K562 (cell line): Measurements from ENCODE around the gene UQCRFS1. TPM values are rescaled to one million over a fixed set of nuclear protein-coding genes. Genes with fewer than 3 reads are reported as not detected.

Source experiments
- ATAC-seq: fragments of 200-7000 bp; cut with Tn5 transposase; 3 replicates; pipeline ENCODE4 v1.9.1; 2020; ENCODE audit warnings: moderate library complexity
- BruUV-seq: library from RNA; stranded (reverse); fragments of 400-500 nt; replicated peaks from 2 replicates; lab custom pipeline; 2021; lab: Mats Ljungman, UMichigan
- CTCF ChIA-PET: fragments of 300-600 bp; formaldehyde crosslinking; extraction: SDS; loops from one replicate; lab custom pipeline; 2021; ENCODE audit warnings: low intra/inter-chr PET ratio; lab: Yijun Ruan, JAX
- POLR2A ChIA-PET: fragments of 300-600, 350-650 bp; sonication (Branson Sonifier 250); formaldehyde crosslinking; extraction: SDS; loops from one replicate; lab custom pipeline; 2021; ENCODE audit warnings: antibody characterized with exemption, inconsistent platforms; lab: Yijun Ruan, JAX
- DNase-seq, 4 experiments: peaks; one replicate each; pipeline versions ENCODE4 v3.0.0 to v3.0.0-alpha.2; 2011 to 2018; ENCODE audit warnings: low spot score in 3 of 4, mixed read lengths in 3 of 4; ENCODE audit errors: extremely low read depth in 1 of 4
- FAIRE-seq: peaks from 2 replicates; lab custom pipeline; 2011; peaks lifted over from hg19 to GRCh38; lab: Jason Lieb, UNC
- H2AFZ ChIP-seq: 2 replicates; pipeline ENCODE4 v1.6.0; 2011; ENCODE audit warnings: low read depth, low read length, control low read depth, inconsistent platforms
- H3K27ac ChIP-seq: fragments of 200-600 bp; 3 replicates; pipeline ENCODE4 v1.8.0; 2011; ENCODE audit warnings: low read depth, mild to moderate bottlenecking, control low read depth, inconsistent platforms, low read length, moderate library complexity, mixed read lengths; ENCODE audit errors: extremely low read depth
- H3K27me3 ChIP-seq, 2 experiments: fragments of 300-600 bp in 1 of 2; 2 replicates in 1 of 2; 3 replicates in 1 of 2; pipeline versions ENCODE4 v1.6.0 to v1.8.0; 2011; ENCODE audit warnings: inconsistent platforms in 2 of 2, low read length in 2 of 2, mild to moderate bottlenecking in 1 of 2, mixed read lengths in 1 of 2, moderate library complexity in 1 of 2; ENCODE audit not compliant: control insufficient read depth in 2 of 2, insufficient read depth in 2 of 2
- H3K36me3 ChIP-seq: fragments of 300-600 bp; 3 replicates; pipeline ENCODE4 v1.8.0; 2011; ENCODE audit warnings: mild to moderate bottlenecking, low read length, inconsistent platforms; ENCODE audit not compliant: control insufficient read depth, insufficient read depth
- H3K4me1 ChIP-seq, 2 experiments: fragments of 200-600 bp in 1 of 2; replicated peaks in 1 of 2; 2 replicates in 1 of 2; 3 replicates in 1 of 2; pipeline versions ENCODE4 v1.5.1 to v1.8.0; 2011; ENCODE audit warnings: inconsistent platforms in 2 of 2, low read length in 2 of 2, mild to moderate bottlenecking in 1 of 2, mixed read lengths in 1 of 2, moderate library complexity in 1 of 2; ENCODE audit not compliant: control insufficient read depth in 2 of 2, insufficient read depth in 2 of 2
- H3K4me2 ChIP-seq: 2 replicates; pipeline ENCODE4 v1.6.1; 2011; ENCODE audit warnings: low read length, control low read depth, inconsistent platforms, mixed read lengths; ENCODE audit not compliant: insufficient read depth
- H3K4me3 ChIP-seq: fragments of 200-600 bp; sonication (generic), shearing (Covaris generic); 2 replicates; pipeline ENCODE4 v1.5.1; 2016; ENCODE audit warnings: control low read depth, inconsistent platforms
- H3K79me2 ChIP-seq: fragments of 200-600 bp; 3 replicates; pipeline ENCODE4 v1.8.0; 2011; ENCODE audit warnings: low read length, inconsistent platforms; ENCODE audit not compliant: control insufficient read depth, insufficient read depth
- H3K9ac ChIP-seq, 2 experiments: 2 replicates each; pipeline versions ENCODE4 v1.6.0 to v1.6.1; 2011; ENCODE audit warnings: low read depth in 2 of 2, low read length in 2 of 2, control low read depth in 1 of 2, inconsistent platforms in 1 of 2, mild to moderate bottlenecking in 1 of 2, mixed read lengths in 1 of 2; ENCODE audit not compliant: insufficient read depth in 1 of 2
- H3K9me1 ChIP-seq: one replicate; pipeline ENCODE4 v1.6.0; 2011; ENCODE audit warnings: inconsistent platforms, mild to moderate bottlenecking, low read length, moderate library complexity; ENCODE audit not compliant: control insufficient read depth, insufficient read depth
- H3K9me3 ChIP-seq: replicated peaks from 2 replicates; pipeline ENCODE4 v1.5.1; 2011; ENCODE audit warnings: low read depth, low read length, inconsistent platforms; ENCODE audit not compliant: control insufficient read depth, insufficient read depth
- H4K20me1 ChIP-seq: replicated peaks from 2 replicates; pipeline ENCODE4 v1.6.1; 2011; ENCODE audit warnings: low read length, inconsistent platforms, mixed read lengths; ENCODE audit not compliant: control insufficient read depth, insufficient read depth
- ARHGAP35 ChIP-seq: fragments of 450-650 bp; IDR thresholded peaks from 2 replicates; pipeline ENCODE4 v1.6.1; 2018; ENCODE audit not compliant: partially characterized antibody
- BDP1 ChIP-seq: IDR thresholded peaks from 3 replicates; pipeline ENCODE4 v1.6.1; 2011; ENCODE audit not compliant: insufficient read length, insufficient read depth
- ETV5 ChIP-seq: sonication (generic); formaldehyde crosslinking; IDR thresholded peaks from 2 replicates; pipeline ENCODE4 v1.4.0; 2020; ENCODE audit warnings: low read depth, mild to moderate bottlenecking, missing genetic modification reagents
- HMG20A ChIP-seq: fragments of 450-650 bp; formaldehyde crosslinking; conservative IDR thresholded peaks from 2 replicates; pipeline ENCODE4 v1.4.0; 2020; ENCODE audit warnings: mild to moderate bottlenecking, mixed read lengths
- HMGN3 ChIP-seq: IDR thresholded peaks from 2 replicates; pipeline ENCODE4 v1.6.1; 2011; ENCODE audit warnings: borderline replicate concordance, low read depth, mild to moderate bottlenecking, mixed read lengths, low read length; ENCODE audit not compliant: insufficient read length; ENCODE audit errors: extremely low read depth
- MYNN ChIP-seq, 2 experiments: sonication (generic); formaldehyde crosslinking in 1 of 2; IDR thresholded peaks; 2 replicates each; pipeline versions ENCODE4 v1.5.0 to v1.6.1; 2016 to 2020; ENCODE audit warnings: antibody characterized with exemption in 1 of 2, missing genetic modification reagents in 1 of 2
- SMARCE1 ChIP-seq: fragments of 450-650 bp; IDR thresholded peaks from 2 replicates; pipeline ENCODE4 v1.7.1; 2016; ENCODE audit warnings: mild to moderate bottlenecking
- ZC3H4 ChIP-seq: sonication (generic); formaldehyde crosslinking; IDR thresholded peaks from 2 replicates; pipeline ENCODE4 v1.9.0; 2021; ENCODE audit warnings: missing genetic modification reagents, borderline replicate concordance
- WGBS: fragments of 100-300 bp; shearing (Covaris generic); methylation state at CpG from one replicate; pipeline ENCODE4 v1.1.6; 2016; ENCODE audit warnings: low coverage, mixed read lengths; ENCODE audit not compliant: insufficient coverage; ENCODE audit errors: missing lambda C conversion rate; 5-methylcytosine and 5-hydroxymethylcytosine counted together
- in situ Hi-C: fragments of 300-500 bp; cut with MboI; formaldehyde crosslinking; loops from 4 replicates; pipeline ENCODE4 v1.15.0; 2018; ENCODE audit warnings: inconsistent platforms, mixed read lengths
- intact Hi-C: fragments of 100-400 bp; cut with micrococcal nuclease; formaldehyde crosslinking; loops from 2 replicates; pipeline ENCODE4 v1.14.2; 2022
- polyA plus RNA-seq, 8 experiments: library from polyadenylated mRNA; depleted of rRNA in 4 of 8; stranded (reverse) in 5 of 8; unstranded in 3 of 8; fragments of >200 nt; fragmentation: Nextera tagmentation in 2 of 8; fragmentation: Illumina TruSeq in 1 of 8; extraction: Ambion mirVana in 2 of 8; extraction: Trizol in 1 of 8; gene quantifications; 2 replicates each; pipeline versions ENCODE4 v1.2.1 to v1.2.3, GENCODE V29; 2011 to 2014; ENCODE audit warnings: inconsistent platforms in 1 of 8, missing spikeins in 1 of 8
- total RNA-seq, 7 experiments: library from RNA; depleted of rRNA in 6 of 7; stranded (reverse); fragments of >200 nt in 6 of 7; fragmentation: Illumina TruSeq in 2 of 7; extraction: Trizol in 2 of 7; gene quantifications; 2 replicates each; pipeline versions ENCODE4 v1.2.1 to v1.2.3, GENCODE V29; 2011 to 2021; ENCODE audit warnings: low replicate concordance in 1 of 7
- TF ChIP-seq, protein P1 (sequence below): fragments of 250-450 bp; sonication (Bioruptor Pico); IDR thresholded peaks from 2 replicates; pipeline ENCODE4 v1.5.0; 2022; ENCODE audit warnings: mild to moderate bottlenecking
- TF ChIP-seq, protein P2 (sequence below): fragments of 450-650 bp; IDR thresholded peaks from 2 replicates; pipeline ENCODE4 v1.6.1; 2016; ENCODE audit warnings: mild to moderate bottlenecking, moderate library complexity

Gene UQCRFS1
- total and polyA plus RNA-seq, 9 of the 15 experiments (the other 6 are each of a cell fraction or from before 2014, with no cell fraction given), result 10.8 to 110 (median 64.7) TPM

DNA sequence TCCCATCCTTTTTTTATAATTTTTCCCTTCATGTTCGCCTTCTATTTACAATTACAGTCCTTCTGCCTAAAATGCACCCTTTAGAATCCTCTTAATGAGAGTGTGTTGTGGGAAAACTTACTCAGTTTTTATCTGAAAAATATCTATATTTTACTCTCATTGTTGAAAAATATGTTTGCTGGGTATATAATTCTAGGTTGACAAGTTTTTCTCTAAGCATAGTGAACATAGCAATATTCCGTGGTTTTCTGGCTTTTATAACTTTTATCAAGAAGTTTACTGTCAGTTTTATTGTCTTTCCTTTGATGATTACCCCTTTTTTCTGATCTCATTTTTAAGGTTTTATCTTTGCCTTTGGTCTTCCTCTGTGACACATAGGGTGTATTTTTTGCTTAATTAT, 57.3 kb downstream of the UQCRFS1 start:
- Histone ChIP-seq H4K20me1 (no peaks in the 10 kb centered on the region), H3K9me3 (no peaks in the 10 kb centered on the region), H3K9me1 (no peaks in the 10 kb centered on the region), H3K27ac (no peak overlapping the region), H3K4me2 (no peak overlapping the region), H2AFZ (no peak overlapping the region), H3K4me3 (no peak overlapping the region), H3K79me2 (no peaks in the 10 kb centered on the region), H3K27me3 (no peaks in the 10 kb centered on the region), H3K9ac (no peak overlapping the region), H3K36me3 (no peaks in the 10 kb centered on the region), H3K4me1 (no peaks in the 10 kb centered on the region)
- intact Hi-C loops (no loop called here), in situ Hi-C loops (no loop called here)
- no peak for ATAC-seq
- DNase-seq, result no peak
- 0% methylated on average over 2 of the region's 2 CpGs for WGBS
- ChIA-PET CTCF (no interaction called here), POLR2A (no interaction called here)
- FAIRE-seq, result no peak
- no TSS peak for BruUV-seq
- TF ChIP-seq ETV5, result no peak
- no peak for TF ChIP-seq HMG20A (CRISPR knock-in tag)
- TF ChIP-seq ZC3H4 (CRISPR knock-in tag), result no peak
- TF ChIP-seq MYNN (IDR thresholded peaks at IDR 0.05), result no peak
- no peak for TF ChIP-seq MYNN (CRISPR knock-in tag; IDR thresholded peaks at IDR 0.05)
- TF ChIP-seq, protein P1, sequence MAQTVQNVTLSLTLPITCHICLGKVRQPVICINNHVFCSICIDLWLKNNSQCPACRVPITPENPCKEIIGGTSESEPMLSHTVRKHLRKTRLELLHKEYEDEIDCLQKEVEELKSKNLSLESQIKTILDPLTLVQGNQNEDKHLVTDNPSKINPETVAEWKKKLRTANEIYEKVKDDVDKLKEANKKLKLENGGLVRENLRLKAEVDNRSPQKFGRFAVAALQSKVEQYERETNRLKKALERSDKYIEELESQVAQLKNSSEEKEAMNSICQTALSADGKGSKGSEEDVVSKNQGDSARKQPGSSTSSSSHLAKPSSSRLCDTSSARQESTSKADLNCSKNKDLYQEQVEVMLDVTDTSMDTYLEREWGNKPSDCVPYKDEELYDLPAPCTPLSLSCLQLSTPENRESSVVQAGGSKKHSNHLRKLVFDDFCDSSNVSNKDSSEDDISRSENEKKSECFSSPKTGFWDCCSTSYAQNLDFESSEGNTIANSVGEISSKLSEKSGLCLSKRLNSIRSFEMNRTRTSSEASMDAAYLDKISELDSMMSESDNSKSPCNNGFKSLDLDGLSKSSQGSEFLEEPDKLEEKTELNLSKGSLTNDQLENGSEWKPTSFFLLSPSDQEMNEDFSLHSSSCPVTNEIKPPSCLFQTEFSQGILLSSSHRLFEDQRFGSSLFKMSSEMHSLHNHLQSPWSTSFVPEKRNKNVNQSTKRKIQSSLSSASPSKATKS (CRISPR knock-in tag), result no peak
- TF ChIP-seq SMARCE1, result no peak
- no peak for TF ChIP-seq ARHGAP35
- TF ChIP-seq, protein P2, sequence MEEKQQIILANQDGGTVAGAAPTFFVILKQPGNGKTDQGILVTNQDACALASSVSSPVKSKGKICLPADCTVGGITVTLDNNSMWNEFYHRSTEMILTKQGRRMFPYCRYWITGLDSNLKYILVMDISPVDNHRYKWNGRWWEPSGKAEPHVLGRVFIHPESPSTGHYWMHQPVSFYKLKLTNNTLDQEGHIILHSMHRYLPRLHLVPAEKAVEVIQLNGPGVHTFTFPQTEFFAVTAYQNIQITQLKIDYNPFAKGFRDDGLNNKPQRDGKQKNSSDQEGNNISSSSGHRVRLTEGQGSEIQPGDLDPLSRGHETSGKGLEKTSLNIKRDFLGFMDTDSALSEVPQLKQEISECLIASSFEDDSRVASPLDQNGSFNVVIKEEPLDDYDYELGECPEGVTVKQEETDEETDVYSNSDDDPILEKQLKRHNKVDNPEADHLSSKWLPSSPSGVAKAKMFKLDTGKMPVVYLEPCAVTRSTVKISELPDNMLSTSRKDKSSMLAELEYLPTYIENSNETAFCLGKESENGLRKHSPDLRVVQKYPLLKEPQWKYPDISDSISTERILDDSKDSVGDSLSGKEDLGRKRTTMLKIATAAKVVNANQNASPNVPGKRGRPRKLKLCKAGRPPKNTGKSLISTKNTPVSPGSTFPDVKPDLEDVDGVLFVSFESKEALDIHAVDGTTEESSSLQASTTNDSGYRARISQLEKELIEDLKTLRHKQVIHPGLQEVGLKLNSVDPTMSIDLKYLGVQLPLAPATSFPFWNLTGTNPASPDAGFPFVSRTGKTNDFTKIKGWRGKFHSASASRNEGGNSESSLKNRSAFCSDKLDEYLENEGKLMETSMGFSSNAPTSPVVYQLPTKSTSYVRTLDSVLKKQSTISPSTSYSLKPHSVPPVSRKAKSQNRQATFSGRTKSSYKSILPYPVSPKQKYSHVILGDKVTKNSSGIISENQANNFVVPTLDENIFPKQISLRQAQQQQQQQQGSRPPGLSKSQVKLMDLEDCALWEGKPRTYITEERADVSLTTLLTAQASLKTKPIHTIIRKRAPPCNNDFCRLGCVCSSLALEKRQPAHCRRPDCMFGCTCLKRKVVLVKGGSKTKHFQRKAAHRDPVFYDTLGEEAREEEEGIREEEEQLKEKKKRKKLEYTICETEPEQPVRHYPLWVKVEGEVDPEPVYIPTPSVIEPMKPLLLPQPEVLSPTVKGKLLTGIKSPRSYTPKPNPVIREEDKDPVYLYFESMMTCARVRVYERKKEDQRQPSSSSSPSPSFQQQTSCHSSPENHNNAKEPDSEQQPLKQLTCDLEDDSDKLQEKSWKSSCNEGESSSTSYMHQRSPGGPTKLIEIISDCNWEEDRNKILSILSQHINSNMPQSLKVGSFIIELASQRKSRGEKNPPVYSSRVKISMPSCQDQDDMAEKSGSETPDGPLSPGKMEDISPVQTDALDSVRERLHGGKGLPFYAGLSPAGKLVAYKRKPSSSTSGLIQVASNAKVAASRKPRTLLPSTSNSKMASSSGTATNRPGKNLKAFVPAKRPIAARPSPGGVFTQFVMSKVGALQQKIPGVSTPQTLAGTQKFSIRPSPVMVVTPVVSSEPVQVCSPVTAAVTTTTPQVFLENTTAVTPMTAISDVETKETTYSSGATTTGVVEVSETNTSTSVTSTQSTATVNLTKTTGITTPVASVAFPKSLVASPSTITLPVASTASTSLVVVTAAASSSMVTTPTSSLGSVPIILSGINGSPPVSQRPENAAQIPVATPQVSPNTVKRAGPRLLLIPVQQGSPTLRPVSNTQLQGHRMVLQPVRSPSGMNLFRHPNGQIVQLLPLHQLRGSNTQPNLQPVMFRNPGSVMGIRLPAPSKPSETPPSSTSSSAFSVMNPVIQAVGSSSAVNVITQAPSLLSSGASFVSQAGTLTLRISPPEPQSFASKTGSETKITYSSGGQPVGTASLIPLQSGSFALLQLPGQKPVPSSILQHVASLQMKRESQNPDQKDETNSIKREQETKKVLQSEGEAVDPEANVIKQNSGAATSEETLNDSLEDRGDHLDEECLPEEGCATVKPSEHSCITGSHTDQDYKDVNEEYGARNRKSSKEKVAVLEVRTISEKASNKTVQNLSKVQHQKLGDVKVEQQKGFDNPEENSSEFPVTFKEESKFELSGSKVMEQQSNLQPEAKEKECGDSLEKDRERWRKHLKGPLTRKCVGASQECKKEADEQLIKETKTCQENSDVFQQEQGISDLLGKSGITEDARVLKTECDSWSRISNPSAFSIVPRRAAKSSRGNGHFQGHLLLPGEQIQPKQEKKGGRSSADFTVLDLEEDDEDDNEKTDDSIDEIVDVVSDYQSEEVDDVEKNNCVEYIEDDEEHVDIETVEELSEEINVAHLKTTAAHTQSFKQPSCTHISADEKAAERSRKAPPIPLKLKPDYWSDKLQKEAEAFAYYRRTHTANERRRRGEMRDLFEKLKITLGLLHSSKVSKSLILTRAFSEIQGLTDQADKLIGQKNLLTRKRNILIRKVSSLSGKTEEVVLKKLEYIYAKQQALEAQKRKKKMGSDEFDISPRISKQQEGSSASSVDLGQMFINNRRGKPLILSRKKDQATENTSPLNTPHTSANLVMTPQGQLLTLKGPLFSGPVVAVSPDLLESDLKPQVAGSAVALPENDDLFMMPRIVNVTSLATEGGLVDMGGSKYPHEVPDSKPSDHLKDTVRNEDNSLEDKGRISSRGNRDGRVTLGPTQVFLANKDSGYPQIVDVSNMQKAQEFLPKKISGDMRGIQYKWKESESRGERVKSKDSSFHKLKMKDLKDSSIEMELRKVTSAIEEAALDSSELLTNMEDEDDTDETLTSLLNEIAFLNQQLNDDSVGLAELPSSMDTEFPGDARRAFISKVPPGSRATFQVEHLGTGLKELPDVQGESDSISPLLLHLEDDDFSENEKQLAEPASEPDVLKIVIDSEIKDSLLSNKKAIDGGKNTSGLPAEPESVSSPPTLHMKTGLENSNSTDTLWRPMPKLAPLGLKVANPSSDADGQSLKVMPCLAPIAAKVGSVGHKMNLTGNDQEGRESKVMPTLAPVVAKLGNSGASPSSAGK, result no peak
- TF ChIP-seq BDP1, result no peak
- TF ChIP-seq HMGN3, result no peak
